BLaER1 (cell line): ENCODE measurements around the gene PAXX.

Source experiments
- H3K27ac ChIP-seq: shearing (Covaris generic); formaldehyde crosslinking; 2 replicates; pipeline ENCODE4 v1.8.1; 2022
- H3K27me3 ChIP-seq: shearing (Covaris generic); formaldehyde crosslinking; 2 replicates; pipeline ENCODE4 v1.8.1; 2022
- H3K36me3 ChIP-seq: shearing (Covaris generic); formaldehyde crosslinking; 2 replicates; pipeline ENCODE4 v1.8.1; 2022
- H3K4me1 ChIP-seq: shearing (Covaris generic); formaldehyde crosslinking; 2 replicates; pipeline ENCODE4 v1.8.1; 2022
- H3K4me2 ChIP-seq: shearing (Covaris generic); formaldehyde crosslinking; 2 replicates; pipeline ENCODE4 v1.8.1; 2022
- H3K4me3 ChIP-seq: shearing (Covaris generic); formaldehyde crosslinking; 2 replicates; pipeline ENCODE4 v1.8.1; 2022
- H3K9ac ChIP-seq: shearing (Covaris generic); formaldehyde crosslinking; 2 replicates; pipeline ENCODE4 v1.8.1; 2022
- H3K9me3 ChIP-seq: shearing (Covaris generic); formaldehyde crosslinking; 2 replicates; pipeline ENCODE4 v1.8.1; 2022
- H4K20me1 ChIP-seq: shearing (Covaris generic); formaldehyde crosslinking; 2 replicates; pipeline ENCODE4 v1.8.1; 2022
- Cebpa-rat ChIP-seq: shearing (Covaris generic); IDR thresholded peaks from 2 replicates; pipeline ENCODE4 v1.8.1; 2022

PAXX gene

GRCh38 chr9:136952876-136953770 lies 39.1 kb upstream of the PAXX start:
- TF ChIP-seq Cebpa-rat = no peak

GRCh38 chr9:136953771-136954269 lies 38.4 kb upstream of the PAXX start:
- H3K9me3 ChIP-seq = no peaks in the 10 kb centered on the region
- H3K9ac ChIP-seq = no peak overlapping the region
- H3K4me1 ChIP-seq = peaks cover 14% of the 10 kb centered on the region
- H3K4me3 ChIP-seq = no peak overlapping the region
- H3K27me3 ChIP-seq = no peaks in the 10 kb centered on the region
- H3K4me2 ChIP-seq = no peak overlapping the region
- no peaks in the 10 kb centered on the region for H4K20me1 ChIP-seq
- H3K36me3 ChIP-seq = no peaks in the 10 kb centered on the region
- TF ChIP-seq Cebpa-rat = no peak
- no peak overlapping the region for H3K27ac ChIP-seq

More at GRCh38 chr9:136952876-136953770, 39.1 kb upstream of the PAXX start:
- H3K4me1 ChIP-seq = peaks cover 21% of the 10 kb centered on the region
- H3K27ac ChIP-seq = no peak overlapping the region
- no peaks in the 10 kb centered on the region for H3K9me3 ChIP-seq
- H3K4me3 ChIP-seq = no peak overlapping the region
- no peak overlapping the region for H3K4me2 ChIP-seq
- no peaks in the 10 kb centered on the region for H4K20me1 ChIP-seq
- no peaks in the 10 kb centered on the region for H3K27me3 ChIP-seq
- no peaks in the 10 kb centered on the region for H3K36me3 ChIP-seq
- H3K9ac ChIP-seq = no peak overlapping the region

GRCh38 chr9:136954270-136955083 lies 37.7 kb upstream of the PAXX start:
- Histone ChIP-seq H3K4me2 (no peak overlapping the region), H3K27me3 (no peaks in the 10 kb centered on the region), H3K9ac (no peak overlapping the region), H3K36me3 (no peaks in the 10 kb centered on the region), H3K9me3 (no peaks in the 10 kb centered on the region), H3K4me3 (no peak overlapping the region), H4K20me1 (no peaks in the 10 kb centered on the region), H3K4me1 (peaks cover 12% of the 10 kb centered on the region), H3K27ac (no peak overlapping the region)
- TF ChIP-seq Cebpa-rat = no peak

- Histone ChIP-seq H3K4me1 (peaks cover 16% of the 10 kb centered on the region), H3K36me3 (no peaks in the 10 kb centered on the region), H4K20me1 (no peaks in the 10 kb centered on the region), H3K9me3 (no peaks in the 10 kb centered on the region), H3K27ac (no peak overlapping the region), H3K27me3 (no peaks in the 10 kb centered on the region), H3K4me3 (no peak overlapping the region), H3K9ac (no peak overlapping the region), H3K4me2 (no peak overlapping the region)
- no peak for TF ChIP-seq Cebpa-rat
Measured at GRCh38 chr9:136955202-136955942, 36.9 kb upstream of the PAXX start.

GRCh38 chr9:136955943-136956335 lies 36.3 kb upstream of the PAXX start:
- Histone ChIP-seq H3K27ac (no peak overlapping the region), H3K4me3 (no peak overlapping the region), H3K9me3 (no peaks in the 10 kb centered on the region), H3K4me1 (peaks cover 14% of the 10 kb centered on the region), H3K4me2 (no peak overlapping the region), H3K27me3 (no peaks in the 10 kb centered on the region), H3K36me3 (no peaks in the 10 kb centered on the region), H3K9ac (no peak overlapping the region), H4K20me1 (no peaks in the 10 kb centered on the region)
- no peak for TF ChIP-seq Cebpa-rat

- no peak overlapping the region for H3K9ac ChIP-seq
- no peaks in the 10 kb centered on the region for H3K36me3 ChIP-seq
- H3K4me1 ChIP-seq = peaks cover 14% of the 10 kb centered on the region
- H3K27ac ChIP-seq = no peak overlapping the region
- no peaks in the 10 kb centered on the region for H3K9me3 ChIP-seq
- H3K4me2 ChIP-seq = no peak overlapping the region
- no peak overlapping the region for H3K4me3 ChIP-seq
- no peaks in the 10 kb centered on the region for H3K27me3 ChIP-seq
- no peak for TF ChIP-seq Cebpa-rat
- no peaks in the 10 kb centered on the region for H4K20me1 ChIP-seq
Measured at GRCh38 chr9:136956604-136957003, 35.6 kb upstream of the PAXX start.

GRCh38 chr9:136957461-136957860 lies 34.8 kb upstream of the PAXX start:
- H3K36me3 ChIP-seq = no peaks in the 10 kb centered on the region
- no peak overlapping the region for H3K4me3 ChIP-seq
- no peak overlapping the region for H3K9ac ChIP-seq
- no peaks in the 10 kb centered on the region for H3K27me3 ChIP-seq
- H3K9me3 ChIP-seq = no peaks in the 10 kb centered on the region
- peaks cover 14% of the 10 kb centered on the region for H3K4me1 ChIP-seq
- no peaks in the 10 kb centered on the region for H4K20me1 ChIP-seq
- H3K4me2 ChIP-seq = no peak overlapping the region
- TF ChIP-seq Cebpa-rat = no peak
- H3K27ac ChIP-seq = no peak overlapping the region

- no peaks in the 10 kb centered on the region for H3K27me3 ChIP-seq
- no peaks in the 10 kb centered on the region for H4K20me1 ChIP-seq
- H3K27ac ChIP-seq = no peak overlapping the region
- no peak overlapping the region for H3K4me3 ChIP-seq
- no peaks in the 10 kb centered on the region for H3K9me3 ChIP-seq
- peaks cover 14% of the 10 kb centered on the region for H3K4me1 ChIP-seq
- no peak overlapping the region for H3K4me2 ChIP-seq
- no peak for TF ChIP-seq Cebpa-rat
- H3K9ac ChIP-seq = no peak overlapping the region
- H3K36me3 ChIP-seq = no peaks in the 10 kb centered on the region
Measured at GRCh38 chr9:136957901-136958300, 34.3 kb upstream of the PAXX start.

- H3K9ac ChIP-seq = no peak overlapping the region
- H3K27ac ChIP-seq = no peak overlapping the region
- no peak overlapping the region for H3K4me3 ChIP-seq
- no peak for TF ChIP-seq Cebpa-rat
- no peaks in the 10 kb centered on the region for H3K9me3 ChIP-seq
- H3K4me2 ChIP-seq = no peak overlapping the region
- H4K20me1 ChIP-seq = no peaks in the 10 kb centered on the region
- H3K27me3 ChIP-seq = no peaks in the 10 kb centered on the region
- H3K4me1 ChIP-seq = peaks cover 14% of the 10 kb centered on the region
- H3K36me3 ChIP-seq = no peaks in the 10 kb centered on the region
Measured at GRCh38 chr9:136958473-136958872, 33.7 kb upstream of the PAXX start.
